IMR-90 (cell line): Measurements from ENCODE around the gene C1QTNF5. TPM values are rescaled to one million over a fixed set of nuclear protein-coding genes. Genes with fewer than 3 reads are reported as not detected.

Experiments
- ATAC-seq: fragments of 200-7000 bp; cut with Tn5 transposase; 2 replicates; pipeline ENCODE4 v1.9.1; 2020; ENCODE audit warnings: low read depth, mild to moderate bottlenecking, moderate library complexity
- BruUV-seq: library from RNA; stranded (reverse); fragments of 400-500 nt; replicated peaks from 2 replicates; lab custom pipeline; 2021; lab: Mats Ljungman, UMichigan
- CTCF ChIA-PET: fragments of 300-600 bp; formaldehyde crosslinking; extraction: SDS; loops from one replicate; lab custom pipeline; 2021; ENCODE audit warnings: antibody characterized with exemption; lab: Yijun Ruan, JAX
- POLR2A ChIA-PET: fragments of 300-600 bp; sonication (Branson Sonifier 250); formaldehyde crosslinking; loops from one replicate; lab custom pipeline; 2022; ENCODE audit warnings: antibody characterized with exemption; ENCODE audit not compliant: unreplicated experiment; lab: Charles Lee
- DNase-seq: peaks from one replicate; pipeline ENCODE4 v3.0.0; 2013
- H2AFZ ChIP-seq: replicated peaks from 2 replicates; pipeline ENCODE3; 2013; ENCODE audit warnings: low read length, mild to moderate bottlenecking; ENCODE audit not compliant: poor library complexity
- H2AK5ac ChIP-seq: 2 replicates; pipeline ENCODE4 v1.6.1; 2013; ENCODE audit warnings: low read depth, low read length, inconsistent platforms
- H2AK9ac ChIP-seq: replicated peaks from 2 replicates; pipeline ENCODE3; 2013; ENCODE audit warnings: mild to moderate bottlenecking, low read depth, low read length, moderate library complexity; ENCODE audit not compliant: poor library complexity
- H2BK120ac ChIP-seq: 2 replicates; pipeline ENCODE4 v1.6.1; 2013; ENCODE audit warnings: low read depth, low read length, inconsistent platforms
- H2BK15ac ChIP-seq: 3 replicates; pipeline ENCODE4 v1.6.1; 2013; ENCODE audit warnings: low read depth, low read length, inconsistent platforms
- H2BK20ac ChIP-seq: 2 replicates; pipeline ENCODE4 v1.6.1; 2013; ENCODE audit warnings: low read depth, mild to moderate bottlenecking, inconsistent platforms, low read length, moderate library complexity
- H2BK5ac ChIP-seq: 2 replicates; pipeline ENCODE4 v1.6.1; 2013; ENCODE audit warnings: mild to moderate bottlenecking, low read depth, low read length, inconsistent platforms; ENCODE audit not compliant: poor library complexity, severe bottlenecking
- H3K14ac ChIP-seq: replicated peaks from 2 replicates; pipeline ENCODE4 v1.6.1; 2013; ENCODE audit warnings: low read depth, low read length, inconsistent platforms
- H3K18ac ChIP-seq: 2 replicates; pipeline ENCODE4 v1.6.1; 2013; ENCODE audit warnings: low read depth, low read length, control low read depth
- H3K23ac ChIP-seq: 2 replicates; pipeline ENCODE4 v1.6.1; 2013; ENCODE audit warnings: low read depth, low read length, inconsistent platforms
- H3K27ac ChIP-seq: 2 replicates; pipeline ENCODE4 v1.5.1; 2013; ENCODE audit warnings: mild to moderate bottlenecking, control low read depth, low read length; ENCODE audit not compliant: insufficient read depth
- H3K27me3 ChIP-seq: 2 replicates; pipeline ENCODE4 v1.6.1; 2013; ENCODE audit warnings: low read length; ENCODE audit not compliant: control insufficient read depth, insufficient read depth
- H3K36me3 ChIP-seq: 2 replicates; pipeline ENCODE4 v1.6.1; 2013; ENCODE audit warnings: low read length, mixed read lengths; ENCODE audit not compliant: control insufficient read depth, insufficient read depth
- H3K4ac ChIP-seq: 2 replicates; pipeline ENCODE4 v1.6.1; 2013; ENCODE audit warnings: low read depth, low read length, inconsistent platforms
- H3K4me1 ChIP-seq: 2 replicates; pipeline ENCODE4 v1.6.1; 2013; ENCODE audit warnings: low read length, mixed read lengths; ENCODE audit not compliant: control insufficient read depth, insufficient read depth
- H3K4me2 ChIP-seq: 2 replicates; pipeline ENCODE4 v1.6.1; 2013; ENCODE audit warnings: low read depth, mild to moderate bottlenecking, control low read depth, low read length, moderate library complexity
- H3K4me3 ChIP-seq: 2 replicates; pipeline ENCODE4 v1.5.1; 2013; ENCODE audit warnings: low read depth, mild to moderate bottlenecking, control low read depth, low read length, moderate library complexity; ENCODE audit not compliant: insufficient read depth
- H3K56ac ChIP-seq: 2 replicates; pipeline ENCODE4 v1.6.1; 2013; ENCODE audit warnings: low read length, inconsistent platforms; ENCODE audit not compliant: insufficient read depth; ENCODE audit errors: extremely low read depth
- H3K79me1 ChIP-seq, 2 experiments: 2 replicates each; pipeline ENCODE4 v1.6.1; 2013; ENCODE audit warnings: low read length in 2 of 2, inconsistent platforms in 1 of 2, low read depth in 1 of 2
- H3K9ac ChIP-seq: 2 replicates; pipeline ENCODE4 v1.6.1; 2013; ENCODE audit warnings: low read depth, low read length, control low read depth
- H3K9me1 ChIP-seq: 2 replicates; pipeline ENCODE4 v1.6.1; 2013; ENCODE audit warnings: low read length, inconsistent platforms; ENCODE audit not compliant: insufficient read depth
- H3K9me3 ChIP-seq: 2 replicates; pipeline ENCODE4 v1.6.1; 2013; ENCODE audit warnings: low read length; ENCODE audit not compliant: control insufficient read depth, insufficient read depth
- H4K20me1 ChIP-seq: 2 replicates; pipeline ENCODE4 v1.6.1; 2013; ENCODE audit warnings: low read length, inconsistent platforms; ENCODE audit not compliant: insufficient read depth
- H4K5ac ChIP-seq: 2 replicates; pipeline ENCODE4 v1.6.1; 2013; ENCODE audit warnings: mild to moderate bottlenecking, low read depth, low read length, control low read depth
- H4K8ac ChIP-seq, 2 experiments: 2 replicates each; pipeline ENCODE4 v1.6.1; 2013; ENCODE audit warnings: low read depth in 2 of 2, low read length in 2 of 2, control low read depth in 1 of 2, inconsistent platforms in 1 of 2
- H4K91ac ChIP-seq: 2 replicates; pipeline ENCODE4 v1.6.1; 2013; ENCODE audit warnings: low read depth, low read length, inconsistent platforms; ENCODE audit not compliant: insufficient read depth
- CHD1 ChIP-seq: IDR thresholded peaks from 2 replicates; pipeline ENCODE4 v1.6.1; 2012; ENCODE audit warnings: low read depth, low read length, improper control_type of control experiment
- MAZ ChIP-seq: IDR thresholded peaks from 2 replicates; pipeline ENCODE4 v1.6.1; 2012; ENCODE audit warnings: low read depth, mild to moderate bottlenecking, low read length, improper control_type of control experiment, moderate library complexity, borderline replicate concordance
- NFE2L2 ChIP-seq: fragments of 150-350 bp; IDR thresholded peaks from 2 replicates; pipeline ENCODE4 v1.6.1; 2016; ENCODE audit warnings: low read depth, mild to moderate bottlenecking, low read length
- WGBS, 2 experiments: methylation state at CpG; one replicate each; pipeline versions ENCODE4 v1.1.5 to v1.1.7; 2013; ENCODE audit warnings: missing lambda C conversion rate in 2 of 2; ENCODE audit not compliant: insufficient read length in 1 of 2; ENCODE audit errors: extremely low coverage in 2 of 2; 5-methylcytosine and 5-hydroxymethylcytosine counted together
- dilution Hi-C: fragments of 300-500 bp; cut with HindIII; formaldehyde crosslinking; loops from one replicate; pipeline ENCODE4 v1.14.3; 2018; ENCODE audit warnings: low sequenced_read_pairs; ENCODE audit not compliant: unreplicated experiment
- in situ Hi-C: fragments of 300-500 bp; cut with MboI; formaldehyde crosslinking; loops from 3 replicates; pipeline ENCODE4 v1.14.3; 2019; ENCODE audit warnings: low sequenced_read_pairs, inconsistent platforms, mixed read lengths
- intact Hi-C: fragments of 100-400 bp; cut with micrococcal nuclease; formaldehyde crosslinking; loops from 2 replicates; pipeline ENCODE4 v1.10.0; 2022
- polyA plus RNA-seq, 3 experiments: library from polyadenylated mRNA; depleted of rRNA; stranded (reverse); fragments of >200 nt; gene quantifications; 2 replicates each; pipeline ENCODE4 v1.2.3, GENCODE V29; 2012; ENCODE audit warnings: low replicate concordance in 1 of 3
- total RNA-seq: library from RNA; depleted of rRNA; stranded (reverse); fragments of >200 nt; gene quantifications from 2 replicates; pipeline ENCODE4 v1.2.3, GENCODE V29; 2012
- TF ChIP-seq, protein P1 (sequence below): conservative IDR thresholded peaks from 2 replicates; pipeline ENCODE4 v1.5.1; 2012; ENCODE audit warnings: mild to moderate bottlenecking, low read depth, low read length, improper control_type of control experiment

C1QTNF5 gene
- total and polyA plus RNA-seq, 2 of the 4 experiments (the other 2 are of a cell fraction), result 2.0 to 5.4 TPM

- 81% methylated on average over 4 of the region's 8 CpGs; no CpG with 5 or more reads in 1 of the 2 experiments for WGBS, 2 experiments
- Histone ChIP-seq H4K8ac (no peak overlapping the region), H3K56ac (no peak overlapping the region), H3K79me1 (no peaks in the 10 kb centered on the region), H4K91ac (no peak overlapping the region), H2AFZ (no peak overlapping the region), H3K9me3 (no peaks in the 10 kb centered on the region), H2BK5ac (no peak overlapping the region), H3K36me3 (no peaks in the 10 kb centered on the region), H3K23ac (no peak overlapping the region), H3K18ac (no peak overlapping the region), H3K9me1 (peaks cover 6% of the 10 kb centered on the region), H3K27me3 (no peaks in the 10 kb centered on the region), H4K5ac (no peak overlapping the region), H3K4me3 (no peak overlapping the region), H3K4me2 (no peak overlapping the region), H2AK5ac (no peak overlapping the region), H3K14ac (no peak overlapping the region), H3K9ac (no peak overlapping the region), H2BK120ac (no peak overlapping the region), H2AK9ac (no peak overlapping the region), H3K4me1 (peaks cover 19% of the 10 kb centered on the region), H4K20me1 (no peaks in the 10 kb centered on the region), H2BK15ac (no peak overlapping the region), H2BK20ac (no peak overlapping the region), H3K27ac (no peak overlapping the region), H3K4ac (no peak overlapping the region)
- DNase-seq (no peak), ATAC-seq (no peak)
- CTCF ChIA-PET, result interaction anchor here (0.5 to 5.3 kb wide), 4 partner anchors 14 to 176 kb away, joined by 4 to 30 read pairs (median 4); partner anchors contain the start of gene C1QTNF5
- no peak for TF ChIP-seq MAZ
- TF ChIP-seq, protein P1, sequence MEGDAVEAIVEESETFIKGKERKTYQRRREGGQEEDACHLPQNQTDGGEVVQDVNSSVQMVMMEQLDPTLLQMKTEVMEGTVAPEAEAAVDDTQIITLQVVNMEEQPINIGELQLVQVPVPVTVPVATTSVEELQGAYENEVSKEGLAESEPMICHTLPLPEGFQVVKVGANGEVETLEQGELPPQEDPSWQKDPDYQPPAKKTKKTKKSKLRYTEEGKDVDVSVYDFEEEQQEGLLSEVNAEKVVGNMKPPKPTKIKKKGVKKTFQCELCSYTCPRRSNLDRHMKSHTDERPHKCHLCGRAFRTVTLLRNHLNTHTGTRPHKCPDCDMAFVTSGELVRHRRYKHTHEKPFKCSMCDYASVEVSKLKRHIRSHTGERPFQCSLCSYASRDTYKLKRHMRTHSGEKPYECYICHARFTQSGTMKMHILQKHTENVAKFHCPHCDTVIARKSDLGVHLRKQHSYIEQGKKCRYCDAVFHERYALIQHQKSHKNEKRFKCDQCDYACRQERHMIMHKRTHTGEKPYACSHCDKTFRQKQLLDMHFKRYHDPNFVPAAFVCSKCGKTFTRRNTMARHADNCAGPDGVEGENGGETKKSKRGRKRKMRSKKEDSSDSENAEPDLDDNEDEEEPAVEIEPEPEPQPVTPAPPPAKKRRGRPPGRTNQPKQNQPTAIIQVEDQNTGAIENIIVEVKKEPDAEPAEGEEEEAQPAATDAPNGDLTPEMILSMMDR, result no peak
- no peak for TF ChIP-seq CHD1
- TF ChIP-seq NFE2L2, result no peak
- no TSS peak for BruUV-seq
- dilution Hi-C loops (no loop called here), in situ Hi-C loops (loop anchor here (25.0 kb wide), 1 partner anchor 742 kb away; no protein-coding TSS in a partner anchor), intact Hi-C loops (no loop called here)
- POLR2A ChIA-PET, result no interaction called here
Measured at GRCh38 chr11:119370486-119371046, 29.9 kb upstream of the C1QTNF5 start.
